B cell (primary cell): ENCODE data around the gene TM4SF5.

Experiments used
- CTCF ChIP-seq: fragments of 200-600 bp; IDR thresholded peaks from one replicate; pipeline ENCODE4 v1.8.0; 2022; ENCODE audit warnings: antibody characterized with exemption, mild to moderate bottlenecking
- EZH2 ChIP-seq: IDR thresholded peaks from 2 replicates; pipeline ENCODE4 v1.6.1; 2012; ENCODE audit warnings: borderline replicate concordance, low read depth, mild to moderate bottlenecking, moderate library complexity, low read length; ENCODE audit not compliant: insufficient read depth, poor library complexity, severe bottlenecking

- no peak for TF ChIP-seq CTCF
- no peak for TF ChIP-seq EZH2
These were observed 48.9 kb upstream of the TM4SF5 start for GRCh38 chr17:4722678-4723240.
